Prostate gland (tissue), 2 donors: Measurements from ENCODE around the gene BICDL1.

ENCODE experiments used
- POLR2A ChIP-seq: fragments of 450-650 bp; IDR thresholded peaks from one replicate; pipeline ENCODE4 v1.6.1; 2016; ENCODE audit warnings: antibody characterized with exemption, mild to moderate bottlenecking
- POLR2AphosphoS5 ChIP-seq: sonication (generic); formaldehyde crosslinking; IDR thresholded peaks from one replicate; pipeline ENCODE4 v1.6.1; 2017; ENCODE audit warnings: antibody characterized with exemption
- TF ChIP-seq, protein P1 (sequence below), 4 experiments: fragments of 200-600 bp in 2 of 4; fragments of 450-650 bp in 2 of 4; sonication (generic) in 2 of 4; IDR thresholded peaks; 1 replicate in 3 of 4; 2 replicates in 1 of 4; pipeline ENCODE4 v1.5.1; 2016 to 2019; ENCODE audit warnings: antibody characterized with exemption in 4 of 4, mild to moderate bottlenecking in 2 of 4, moderate library complexity in 2 of 4

DNA sequence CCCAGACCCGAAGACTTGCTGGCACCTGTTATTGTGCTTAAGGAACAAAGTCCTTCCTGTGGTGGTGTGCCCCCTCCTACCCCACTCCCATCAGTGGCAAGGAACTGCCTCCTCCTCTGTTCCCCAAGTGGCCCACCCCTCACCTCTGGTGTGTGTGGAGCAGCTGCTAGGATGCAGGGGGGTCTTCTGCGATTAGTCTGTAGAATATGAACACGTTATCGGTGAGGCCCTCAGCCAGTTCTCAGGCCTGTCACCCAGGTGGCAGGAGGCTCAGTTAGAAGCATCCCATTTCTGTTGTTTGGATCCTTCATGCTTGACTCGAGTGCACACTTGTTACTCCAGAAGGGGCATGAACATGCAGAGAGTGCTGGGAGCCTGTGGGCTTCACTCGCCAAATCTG is 88.2 kb downstream of the BICDL1 start:
- TF ChIP-seq, protein P1, sequence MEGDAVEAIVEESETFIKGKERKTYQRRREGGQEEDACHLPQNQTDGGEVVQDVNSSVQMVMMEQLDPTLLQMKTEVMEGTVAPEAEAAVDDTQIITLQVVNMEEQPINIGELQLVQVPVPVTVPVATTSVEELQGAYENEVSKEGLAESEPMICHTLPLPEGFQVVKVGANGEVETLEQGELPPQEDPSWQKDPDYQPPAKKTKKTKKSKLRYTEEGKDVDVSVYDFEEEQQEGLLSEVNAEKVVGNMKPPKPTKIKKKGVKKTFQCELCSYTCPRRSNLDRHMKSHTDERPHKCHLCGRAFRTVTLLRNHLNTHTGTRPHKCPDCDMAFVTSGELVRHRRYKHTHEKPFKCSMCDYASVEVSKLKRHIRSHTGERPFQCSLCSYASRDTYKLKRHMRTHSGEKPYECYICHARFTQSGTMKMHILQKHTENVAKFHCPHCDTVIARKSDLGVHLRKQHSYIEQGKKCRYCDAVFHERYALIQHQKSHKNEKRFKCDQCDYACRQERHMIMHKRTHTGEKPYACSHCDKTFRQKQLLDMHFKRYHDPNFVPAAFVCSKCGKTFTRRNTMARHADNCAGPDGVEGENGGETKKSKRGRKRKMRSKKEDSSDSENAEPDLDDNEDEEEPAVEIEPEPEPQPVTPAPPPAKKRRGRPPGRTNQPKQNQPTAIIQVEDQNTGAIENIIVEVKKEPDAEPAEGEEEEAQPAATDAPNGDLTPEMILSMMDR (IDR thresholded peaks at IDR 0.05), result no peak
- TF ChIP-seq POLR2A, result no peak
- TF ChIP-seq POLR2AphosphoS5, result no peak
